Osteoblast (primary cell): ENCODE measurements around the gene NKAIN1. TPM values are rescaled to one million over a fixed set of nuclear protein-coding genes. Genes with fewer than 3 reads are reported as not detected.
"Not testable (repeated sequence)": the region's sequence is repeated elsewhere in the genome, so short reads cannot be mapped to it uniquely, and the experiment has no call there.

Source experiments
- DNase-seq: peaks from one replicate; pipeline ENCODE4 v3.0.0; 2011; ENCODE audit warnings: low spot score, mixed read lengths; ENCODE audit not compliant: insufficient read length; ENCODE audit errors: missing footprints
- H2AFZ ChIP-seq: 2 replicates; pipeline ENCODE4 v1.6.0; 2011; ENCODE audit warnings: mild to moderate bottlenecking, low read length
- H3K27ac ChIP-seq: 2 replicates; pipeline ENCODE4 v1.5.1; 2011; ENCODE audit warnings: mild to moderate bottlenecking, low read depth, low read length, moderate library complexity
- H3K27me3 ChIP-seq: 2 replicates; pipeline ENCODE4 v1.6.0; 2012; ENCODE audit warnings: mild to moderate bottlenecking, control low read depth, inconsistent platforms, low read length, moderate library complexity; ENCODE audit not compliant: insufficient read depth
- H3K36me3 ChIP-seq: 2 replicates; pipeline ENCODE4 v1.5.1; 2011; ENCODE audit warnings: mild to moderate bottlenecking, low read length, control low read depth, moderate library complexity; ENCODE audit not compliant: insufficient read depth
- H3K4me1 ChIP-seq: 2 replicates; pipeline ENCODE4 v1.5.1; 2011; ENCODE audit warnings: mild to moderate bottlenecking, low read length, control low read depth, moderate library complexity; ENCODE audit not compliant: insufficient read depth
- H3K4me2 ChIP-seq: 2 replicates; pipeline ENCODE4 v1.6.0; 2011; ENCODE audit warnings: mild to moderate bottlenecking, low read length; ENCODE audit not compliant: insufficient read depth
- H3K4me3 ChIP-seq: fragments of 200-600 bp; sonication (generic); 3 replicates; pipeline ENCODE4 v1.5.1; 2012; ENCODE audit warnings: mild to moderate bottlenecking, low read length, inconsistent platforms; ENCODE audit not compliant: insufficient read depth
- H3K79me2 ChIP-seq: 2 replicates; pipeline ENCODE4 v1.6.0; 2012; ENCODE audit warnings: mild to moderate bottlenecking, low read length, control low read depth, inconsistent platforms; ENCODE audit not compliant: insufficient read depth
- H3K9me3 ChIP-seq: 2 replicates; pipeline ENCODE4 v1.5.1; 2011; ENCODE audit warnings: low read depth, low read length, control low read depth
- H4K20me1 ChIP-seq: 2 replicates; pipeline ENCODE4 v1.6.0; 2012; ENCODE audit warnings: mild to moderate bottlenecking, low read length, control low read depth; ENCODE audit not compliant: insufficient read depth
- CTCF ChIP-seq: IDR thresholded peaks from 2 replicates; pipeline ENCODE4 v1.5.1; 2011; ENCODE audit warnings: mild to moderate bottlenecking, low read depth, low read length, moderate library complexity; ENCODE audit errors: extremely low read depth
- total RNA-seq: library from RNA; depleted of rRNA; stranded (reverse); fragments of >200 nt; gene quantifications from 2 replicates; pipeline ENCODE4 v1.2.3, GENCODE V29; 2012

NKAIN1 gene
- total RNA-seq, 1 donor = not detected

GRCh38 chr1:31199236-31199790 lies 40.4 kb downstream of the NKAIN1 start:
- no peak overlapping the region for H2AFZ ChIP-seq
- no peak overlapping the region for H3K27ac ChIP-seq
- no peaks in the 10 kb centered on the region for H3K36me3 ChIP-seq
- H3K27me3 ChIP-seq = no peaks in the 10 kb centered on the region
- H3K4me2 ChIP-seq = no peak overlapping the region
- no peaks in the 10 kb centered on the region for H3K9me3 ChIP-seq
- no peaks in the 10 kb centered on the region for H3K79me2 ChIP-seq
- no peak overlapping the region for H3K4me3 ChIP-seq
- no peak for DNase-seq
- no peak for TF ChIP-seq CTCF
- H4K20me1 ChIP-seq = no peaks in the 10 kb centered on the region
- H3K4me1 ChIP-seq = no peaks in the 10 kb centered on the region

- Histone ChIP-seq H3K27ac (no peak overlapping the region), H3K9me3 (no peaks in the 10 kb centered on the region), H3K36me3 (no peaks in the 10 kb centered on the region), H3K4me2 (no peak overlapping the region), H2AFZ (no peak overlapping the region), H3K4me1 (no peaks in the 10 kb centered on the region), H3K79me2 (no peaks in the 10 kb centered on the region), H4K20me1 (no peaks in the 10 kb centered on the region), H3K27me3 (no peaks in the 10 kb centered on the region), H3K4me3 (no peak overlapping the region)
- TF ChIP-seq CTCF = no peak
- no peak for DNase-seq
Measured at GRCh38 chr1:31198600-31198999, 41.1 kb downstream of the NKAIN1 start.

GRCh38 chr1:31198150-31198549 lies 41.5 kb downstream of the NKAIN1 start:
- H3K4me2 ChIP-seq = no peak overlapping the region
- DNase-seq = no peak
- H3K27me3 ChIP-seq = no peaks in the 10 kb centered on the region
- no peaks in the 10 kb centered on the region for H4K20me1 ChIP-seq
- H3K79me2 ChIP-seq = no peaks in the 10 kb centered on the region
- H3K27ac ChIP-seq = no peak overlapping the region
- no peak for TF ChIP-seq CTCF
- H3K9me3 ChIP-seq = no peaks in the 10 kb centered on the region
- no peak overlapping the region for H2AFZ ChIP-seq
- no peaks in the 10 kb centered on the region for H3K4me1 ChIP-seq
- H3K4me3 ChIP-seq = no peak overlapping the region
- H3K36me3 ChIP-seq = no peaks in the 10 kb centered on the region

GRCh38 chr1:31196685-31197084 lies 43.0 kb downstream of the NKAIN1 start:
- no peak overlapping the region for H3K4me3 ChIP-seq
- peak; percentile 94 for DNase-seq
- no peak for TF ChIP-seq CTCF

GRCh38 chr1:31195267-31195666 lies 44.4 kb downstream of the NKAIN1 start:
- H3K4me3 ChIP-seq, DNase-seq, H4K20me1 ChIP-seq, H3K36me3 ChIP-seq, H3K27ac ChIP-seq, H2AFZ ChIP-seq, H3K4me2 ChIP-seq, H3K27me3 ChIP-seq, H3K79me2 ChIP-seq, H3K9me3 ChIP-seq, H3K4me1 ChIP-seq: not testable (repeated sequence)

More at GRCh38 chr1:31196685-31197084, 43.0 kb downstream of the NKAIN1 start:
- Histone ChIP-seq H3K27ac (no peak overlapping the region), H3K36me3 (no peaks in the 10 kb centered on the region), H3K79me2 (no peaks in the 10 kb centered on the region), H3K9me3 (no peaks in the 10 kb centered on the region), H2AFZ (no peak overlapping the region), H4K20me1 (no peaks in the 10 kb centered on the region), H3K4me1 (no peaks in the 10 kb centered on the region), H3K4me2 (no peak overlapping the region), H3K27me3 (no peaks in the 10 kb centered on the region)
